K562 (cell line): ENCODE measurements around the gene FOXR1. TPM values are rescaled to one million over a fixed set of nuclear protein-coding genes. Genes with fewer than 3 reads are reported as not detected.

Source experiments
- ATAC-seq: fragments of 200-7000 bp; cut with Tn5 transposase; 3 replicates; pipeline ENCODE4 v1.9.1; 2020; ENCODE audit warnings: moderate library complexity
- BruUV-seq: library from RNA; stranded (reverse); fragments of 400-500 nt; replicated peaks from 2 replicates; lab custom pipeline; 2021; lab: Mats Ljungman, UMichigan
- CTCF ChIA-PET: fragments of 300-600 bp; formaldehyde crosslinking; extraction: SDS; loops from one replicate; lab custom pipeline; 2021; ENCODE audit warnings: low intra/inter-chr PET ratio; lab: Yijun Ruan, JAX
- POLR2A ChIA-PET: fragments of 300-600, 350-650 bp; sonication (Branson Sonifier 250); formaldehyde crosslinking; extraction: SDS; loops from one replicate; lab custom pipeline; 2021; ENCODE audit warnings: antibody characterized with exemption, inconsistent platforms; lab: Yijun Ruan, JAX
- DNase-seq, 4 experiments: peaks; one replicate each; pipeline versions ENCODE4 v3.0.0 to v3.0.0-alpha.2; 2011 to 2018; ENCODE audit warnings: low spot score in 3 of 4, mixed read lengths in 3 of 4; ENCODE audit errors: extremely low read depth in 1 of 4
- FAIRE-seq: peaks from 2 replicates; lab custom pipeline; 2011; peaks lifted over from hg19 to GRCh38; lab: Jason Lieb, UNC
- H2AFZ ChIP-seq: 2 replicates; pipeline ENCODE4 v1.6.0; 2011; ENCODE audit warnings: low read depth, low read length, control low read depth, inconsistent platforms
- H3K27ac ChIP-seq: fragments of 200-600 bp; 3 replicates; pipeline ENCODE4 v1.8.0; 2011; ENCODE audit warnings: low read depth, mild to moderate bottlenecking, control low read depth, inconsistent platforms, low read length, moderate library complexity, mixed read lengths; ENCODE audit errors: extremely low read depth
- H3K27me3 ChIP-seq, 2 experiments: fragments of 300-600 bp in 1 of 2; 2 replicates in 1 of 2; 3 replicates in 1 of 2; pipeline versions ENCODE4 v1.6.0 to v1.8.0; 2011; ENCODE audit warnings: inconsistent platforms in 2 of 2, low read length in 2 of 2, mild to moderate bottlenecking in 1 of 2, mixed read lengths in 1 of 2, moderate library complexity in 1 of 2; ENCODE audit not compliant: control insufficient read depth in 2 of 2, insufficient read depth in 2 of 2
- H3K36me3 ChIP-seq: fragments of 300-600 bp; 3 replicates; pipeline ENCODE4 v1.8.0; 2011; ENCODE audit warnings: mild to moderate bottlenecking, low read length, inconsistent platforms; ENCODE audit not compliant: control insufficient read depth, insufficient read depth
- H3K4me1 ChIP-seq, 2 experiments: fragments of 200-600 bp in 1 of 2; replicated peaks in 1 of 2; 2 replicates in 1 of 2; 3 replicates in 1 of 2; pipeline versions ENCODE4 v1.5.1 to v1.8.0; 2011; ENCODE audit warnings: inconsistent platforms in 2 of 2, low read length in 2 of 2, mild to moderate bottlenecking in 1 of 2, mixed read lengths in 1 of 2, moderate library complexity in 1 of 2; ENCODE audit not compliant: control insufficient read depth in 2 of 2, insufficient read depth in 2 of 2
- H3K4me2 ChIP-seq: 2 replicates; pipeline ENCODE4 v1.6.1; 2011; ENCODE audit warnings: low read length, control low read depth, inconsistent platforms, mixed read lengths; ENCODE audit not compliant: insufficient read depth
- H3K4me3 ChIP-seq: fragments of 200-600 bp; sonication (generic), shearing (Covaris generic); 2 replicates; pipeline ENCODE4 v1.5.1; 2016; ENCODE audit warnings: control low read depth, inconsistent platforms
- H3K79me2 ChIP-seq: fragments of 200-600 bp; 3 replicates; pipeline ENCODE4 v1.8.0; 2011; ENCODE audit warnings: low read length, inconsistent platforms; ENCODE audit not compliant: control insufficient read depth, insufficient read depth
- H3K9ac ChIP-seq, 2 experiments: 2 replicates each; pipeline versions ENCODE4 v1.6.0 to v1.6.1; 2011; ENCODE audit warnings: low read depth in 2 of 2, low read length in 2 of 2, control low read depth in 1 of 2, inconsistent platforms in 1 of 2, mild to moderate bottlenecking in 1 of 2, mixed read lengths in 1 of 2; ENCODE audit not compliant: insufficient read depth in 1 of 2
- H3K9me1 ChIP-seq: one replicate; pipeline ENCODE4 v1.6.0; 2011; ENCODE audit warnings: inconsistent platforms, mild to moderate bottlenecking, low read length, moderate library complexity; ENCODE audit not compliant: control insufficient read depth, insufficient read depth
- H3K9me3 ChIP-seq: replicated peaks from 2 replicates; pipeline ENCODE4 v1.5.1; 2011; ENCODE audit warnings: low read depth, low read length, inconsistent platforms; ENCODE audit not compliant: control insufficient read depth, insufficient read depth
- H4K20me1 ChIP-seq: replicated peaks from 2 replicates; pipeline ENCODE4 v1.6.1; 2011; ENCODE audit warnings: low read length, inconsistent platforms, mixed read lengths; ENCODE audit not compliant: control insufficient read depth, insufficient read depth
- MEIS2 ChIP-seq: fragments of 450-650 bp; IDR thresholded peaks from 2 replicates; pipeline ENCODE4 v1.6.1; 2014; ENCODE audit warnings: mild to moderate bottlenecking; ENCODE audit not compliant: partially characterized antibody
- NR2F6 ChIP-seq: fragments of 450-650 bp; formaldehyde crosslinking; IDR thresholded peaks from 2 replicates; pipeline ENCODE4 v1.4.0; 2020; ENCODE audit warnings: mild to moderate bottlenecking
- ZNF41 ChIP-seq: fragments of 250-450 bp; sonication (Bioruptor Pico); conservative IDR thresholded peaks from 2 replicates; pipeline ENCODE4 v1.4.0; 2020; ENCODE audit warnings: mild to moderate bottlenecking
- WGBS: fragments of 100-300 bp; shearing (Covaris generic); methylation state at CpG from one replicate; pipeline ENCODE4 v1.1.6; 2016; ENCODE audit warnings: low coverage, mixed read lengths; ENCODE audit not compliant: insufficient coverage; ENCODE audit errors: missing lambda C conversion rate; 5-methylcytosine and 5-hydroxymethylcytosine counted together
- in situ Hi-C: fragments of 300-500 bp; cut with MboI; formaldehyde crosslinking; loops from 4 replicates; pipeline ENCODE4 v1.15.0; 2018; ENCODE audit warnings: inconsistent platforms, mixed read lengths
- intact Hi-C: fragments of 100-400 bp; cut with micrococcal nuclease; formaldehyde crosslinking; loops from 2 replicates; pipeline ENCODE4 v1.14.2; 2022
- polyA plus RNA-seq, 8 experiments: library from polyadenylated mRNA; depleted of rRNA in 4 of 8; stranded (reverse) in 5 of 8; unstranded in 3 of 8; fragments of >200 nt; fragmentation: Nextera tagmentation in 2 of 8; fragmentation: Illumina TruSeq in 1 of 8; extraction: Ambion mirVana in 2 of 8; extraction: Trizol in 1 of 8; gene quantifications; 2 replicates each; pipeline versions ENCODE4 v1.2.1 to v1.2.3, GENCODE V29; 2011 to 2014; ENCODE audit warnings: inconsistent platforms in 1 of 8, missing spikeins in 1 of 8
- total RNA-seq, 7 experiments: library from RNA; depleted of rRNA in 6 of 7; stranded (reverse); fragments of >200 nt in 6 of 7; fragmentation: Illumina TruSeq in 2 of 7; extraction: Trizol in 2 of 7; gene quantifications; 2 replicates each; pipeline versions ENCODE4 v1.2.1 to v1.2.3, GENCODE V29; 2011 to 2021; ENCODE audit warnings: low replicate concordance in 1 of 7
- TF ChIP-seq, protein P1 (sequence below): fragments of 250-450 bp; sonication (Bioruptor Pico); IDR thresholded peaks from 2 replicates; pipeline ENCODE4 v1.4.0; 2020; ENCODE audit warnings: mild to moderate bottlenecking, moderate library complexity

FOXR1 gene
- total and polyA plus RNA-seq, 9 of the 15 experiments (the other 6 are each of a cell fraction or from before 2014, with no cell fraction given), result not detected

DNA sequence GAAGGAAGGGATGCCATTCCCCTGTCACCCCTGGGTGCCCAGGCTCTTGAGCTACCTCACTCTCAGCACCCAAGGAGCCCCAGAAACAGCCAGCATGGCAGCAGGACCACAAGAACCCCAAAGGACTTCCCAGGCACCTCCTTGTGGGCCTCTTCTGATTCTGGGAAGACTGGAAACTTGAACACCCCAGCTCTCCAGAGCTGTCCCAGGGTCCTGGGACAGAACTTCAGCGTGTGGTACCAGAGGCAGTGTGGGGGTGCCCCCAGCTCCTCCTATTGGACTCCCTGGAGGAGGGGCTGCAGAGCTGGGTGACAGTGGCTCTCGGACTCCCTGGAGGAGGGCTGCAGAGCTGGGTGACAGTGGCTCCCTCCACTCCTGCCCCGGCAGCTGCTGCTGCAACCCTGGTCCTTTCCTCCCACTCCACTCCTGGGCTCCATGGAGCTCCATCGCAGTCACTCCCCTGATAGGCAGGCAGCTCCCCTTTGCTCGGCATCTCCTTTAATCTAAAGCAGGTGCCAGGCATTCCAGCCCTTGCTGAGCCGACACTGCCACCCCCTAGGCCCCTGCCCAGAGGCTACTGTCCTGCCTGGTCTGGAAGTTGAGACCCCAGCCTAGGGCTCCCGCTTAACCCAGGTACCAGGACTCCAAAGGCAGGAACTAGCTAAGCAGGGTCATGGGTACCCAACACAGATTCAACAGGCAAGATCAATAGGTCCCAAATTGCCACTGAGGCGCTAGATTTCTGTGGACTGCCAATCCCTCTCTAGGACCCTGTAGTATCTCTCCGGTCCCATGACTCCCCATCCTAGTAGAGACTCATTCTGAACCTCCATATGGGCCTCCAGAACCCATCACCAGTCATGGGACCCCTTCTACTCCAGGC is 48.6 kb upstream of the FOXR1 start:
- H4K20me1 ChIP-seq, result no peaks in the 10 kb centered on the region
- no TSS peak for BruUV-seq
- H3K27ac ChIP-seq, result no peak overlapping the region
- FAIRE-seq (no peak), DNase-seq (no peak), ATAC-seq (no peak)
- no peak overlapping the region; the same call in 1 of the 2 replicates for H3K4me3 ChIP-seq
- in situ Hi-C loops (no loop called here), intact Hi-C loops (no loop called here)
- peak overlapping the region in 1 of 2 experiments; percentile 93; a peak in 3 of 4 replicates for H3K9ac ChIP-seq
- ChIA-PET POLR2A (interaction anchor here (0.6 to 3.1 kb wide), 6 partner anchors 10 to 134 kb away, joined by 3 to 16 read pairs (median 3); no protein-coding TSS in a partner anchor), CTCF (no interaction called here)
- H3K9me3 ChIP-seq, result no peaks in the 10 kb centered on the region
- H3K36me3 ChIP-seq, result no peaks in the 10 kb centered on the region
- H2AFZ ChIP-seq, result no peak overlapping the region
- peaks cover 45% of the 10 kb centered on the region for H3K79me2 ChIP-seq
- TF ChIP-seq MEIS2, result no peak
- TF ChIP-seq NR2F6, result no peak
- TF ChIP-seq, protein P1, sequence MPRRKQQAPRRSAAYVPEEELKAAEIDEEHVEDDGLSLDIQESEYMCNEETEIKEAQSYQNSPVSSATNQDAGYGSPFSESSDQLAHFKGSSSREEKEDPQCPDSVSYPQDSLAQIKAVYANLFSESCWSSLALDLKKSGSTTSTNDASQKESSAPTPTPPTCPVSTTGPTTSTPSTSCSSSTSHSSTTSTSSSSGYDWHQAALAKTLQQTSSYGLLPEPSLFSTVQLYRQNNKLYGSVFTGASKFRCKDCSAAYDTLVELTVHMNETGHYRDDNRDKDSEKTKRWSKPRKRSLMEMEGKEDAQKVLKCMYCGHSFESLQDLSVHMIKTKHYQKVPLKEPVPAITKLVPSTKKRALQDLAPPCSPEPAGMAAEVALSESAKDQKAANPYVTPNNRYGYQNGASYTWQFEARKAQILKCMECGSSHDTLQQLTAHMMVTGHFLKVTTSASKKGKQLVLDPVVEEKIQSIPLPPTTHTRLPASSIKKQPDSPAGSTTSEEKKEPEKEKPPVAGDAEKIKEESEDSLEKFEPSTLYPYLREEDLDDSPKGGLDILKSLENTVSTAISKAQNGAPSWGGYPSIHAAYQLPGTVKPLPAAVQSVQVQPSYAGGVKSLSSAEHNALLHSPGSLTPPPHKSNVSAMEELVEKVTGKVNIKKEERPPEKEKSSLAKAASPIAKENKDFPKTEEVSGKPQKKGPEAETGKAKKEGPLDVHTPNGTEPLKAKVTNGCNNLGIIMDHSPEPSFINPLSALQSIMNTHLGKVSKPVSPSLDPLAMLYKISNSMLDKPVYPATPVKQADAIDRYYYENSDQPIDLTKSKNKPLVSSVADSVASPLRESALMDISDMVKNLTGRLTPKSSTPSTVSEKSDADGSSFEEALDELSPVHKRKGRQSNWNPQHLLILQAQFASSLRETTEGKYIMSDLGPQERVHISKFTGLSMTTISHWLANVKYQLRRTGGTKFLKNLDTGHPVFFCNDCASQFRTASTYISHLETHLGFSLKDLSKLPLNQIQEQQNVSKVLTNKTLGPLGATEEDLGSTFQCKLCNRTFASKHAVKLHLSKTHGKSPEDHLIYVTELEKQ (CRISPR knock-in tag), result no peak
- TF ChIP-seq ZNF41, result no peak
- WGBS, result 77% methylated on average over 9 of the region's 9 CpGs
- no peaks in the 10 kb centered on the region for H3K9me1 ChIP-seq
- peaks cover 67 to 89% of the 10 kb centered on the region in 2 experiments for H3K4me1 ChIP-seq
- H3K4me2 ChIP-seq, result peak overlapping the region; percentile 94; the same call in 1 of the 2 replicates
- no peaks in the 10 kb centered on the region for H3K27me3 ChIP-seq
